NOMO-1 treated with DMSO at 0.1 percent for 48 hours (cell line): ENCODE results near the gene IFI27.

Experiments used
- DNase-seq: peaks from one replicate; lab custom pipeline; 2025; ENCODE audit not compliant: unreplicated experiment; lab: John Stamatoyannopoulos, UW

The IFI27 gene

DNA sequence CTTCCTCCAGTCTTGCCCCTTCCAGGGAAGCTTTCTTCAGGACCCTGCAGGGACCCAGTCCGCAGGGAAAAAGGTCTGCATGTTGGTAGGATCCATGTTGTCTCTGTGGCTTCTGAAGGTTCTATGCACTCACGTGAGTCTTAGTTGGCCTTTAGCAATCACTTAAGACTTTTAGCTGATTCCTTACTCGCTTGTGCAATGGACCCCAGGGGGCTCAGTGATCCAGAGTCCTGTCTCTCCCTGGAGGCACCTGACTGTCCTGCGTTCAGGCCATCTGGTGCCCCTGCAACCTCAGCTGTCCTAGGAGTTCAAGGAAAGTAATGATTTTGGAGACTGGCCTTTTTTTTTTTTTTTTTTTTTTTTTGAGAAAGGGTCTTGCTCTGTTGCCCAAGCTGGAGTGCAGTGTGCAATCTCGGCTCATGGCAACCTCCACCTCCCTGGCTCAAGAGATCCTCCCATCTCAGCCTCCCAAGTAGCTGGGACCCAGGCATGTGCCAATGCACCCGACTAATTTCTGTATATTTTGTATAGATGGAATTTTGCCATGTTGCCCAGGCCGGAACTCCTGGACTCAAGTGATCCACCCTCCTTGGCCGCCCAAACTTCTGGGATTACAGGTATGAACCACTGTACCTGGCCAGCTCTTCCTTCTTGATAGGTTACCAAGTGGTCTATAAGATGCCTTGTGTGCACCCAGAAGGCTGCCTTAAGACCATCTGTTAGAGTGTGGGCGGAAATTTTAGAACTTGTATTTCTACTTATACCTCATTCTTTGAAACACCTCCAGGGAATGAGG lies 14.2 kb downstream of the IFI27 start:
- no peak for DNase-seq

GRCh38 chr14:94125659-94126418 lies 15.3 kb downstream of the IFI27 start:
- no peak for DNase-seq

DNA sequence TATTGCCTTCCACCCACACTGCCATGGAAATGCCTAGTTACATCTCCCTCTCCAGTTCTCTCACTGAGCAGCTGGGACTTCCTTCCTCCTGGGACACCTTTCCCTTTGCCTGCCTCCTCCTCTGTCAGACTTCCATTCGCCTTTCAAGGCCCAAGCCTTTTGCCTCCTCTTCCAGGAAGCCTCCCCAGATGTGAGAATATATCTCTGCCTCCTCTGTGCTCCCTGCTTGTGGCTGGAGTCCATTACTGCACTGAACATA lies 15.8 kb downstream of the IFI27 start:
- DNase-seq, result no peak

DNA sequence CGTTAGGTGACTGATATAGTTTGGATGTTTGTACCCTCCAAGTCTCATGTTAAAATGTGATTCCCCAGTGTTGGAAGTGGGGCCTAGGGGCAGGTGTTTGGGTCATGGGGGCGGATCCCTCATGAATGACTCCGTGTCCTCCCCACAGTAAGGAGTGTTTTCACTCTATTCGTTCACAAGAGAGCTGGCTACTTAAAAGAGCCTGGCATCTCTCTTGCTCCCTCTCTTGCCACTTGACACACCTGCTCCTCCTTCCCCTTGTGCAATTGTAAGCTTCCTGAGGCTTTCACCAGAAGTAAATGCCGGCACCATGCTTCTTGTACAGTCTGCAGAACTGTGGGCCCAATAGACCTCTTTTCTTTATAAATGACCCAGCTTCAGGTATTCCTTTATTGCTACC lies 16.3 kb downstream of the IFI27 start:
- no peak for DNase-seq

DNA sequence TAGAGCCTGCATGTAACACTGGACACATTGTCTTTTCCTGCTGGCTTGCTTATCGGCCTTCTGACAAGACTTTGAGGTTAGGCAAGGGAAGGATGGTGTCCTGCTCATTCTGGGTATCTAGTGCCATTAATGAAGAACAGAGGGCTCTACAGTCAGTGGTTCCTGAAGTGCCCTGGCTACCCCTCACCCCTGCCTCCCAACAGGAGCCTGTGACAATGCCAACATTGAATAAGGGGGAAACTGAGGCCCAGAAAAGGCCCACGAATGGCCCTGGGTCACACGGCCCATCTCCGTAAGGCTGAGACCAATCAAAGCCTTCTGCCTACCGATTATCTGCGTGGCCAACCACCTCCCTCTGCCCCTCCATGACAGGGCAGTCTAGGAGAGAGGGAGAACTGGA lies 16.8 kb downstream of the IFI27 start:
- no peak for DNase-seq

GRCh38 chr14:94128216-94128839 lies 17.8 kb downstream of the IFI27 start:
- DNase-seq, result no peak

- peak; percentile 58 for DNase-seq
These were observed 18.7 kb downstream of the IFI27 start, which contains the start of gene IFI27L2 for GRCh38 chr14:94129111-94129757. Gene IFI27L2 (minus strand): TSS chr14:94129604. CDS start chr14:94129564, 40 bp downstream.

GRCh38 chr14:94129758-94130414 lies 19.4 kb downstream of the IFI27 start:
- no peak for DNase-seq

DNA sequence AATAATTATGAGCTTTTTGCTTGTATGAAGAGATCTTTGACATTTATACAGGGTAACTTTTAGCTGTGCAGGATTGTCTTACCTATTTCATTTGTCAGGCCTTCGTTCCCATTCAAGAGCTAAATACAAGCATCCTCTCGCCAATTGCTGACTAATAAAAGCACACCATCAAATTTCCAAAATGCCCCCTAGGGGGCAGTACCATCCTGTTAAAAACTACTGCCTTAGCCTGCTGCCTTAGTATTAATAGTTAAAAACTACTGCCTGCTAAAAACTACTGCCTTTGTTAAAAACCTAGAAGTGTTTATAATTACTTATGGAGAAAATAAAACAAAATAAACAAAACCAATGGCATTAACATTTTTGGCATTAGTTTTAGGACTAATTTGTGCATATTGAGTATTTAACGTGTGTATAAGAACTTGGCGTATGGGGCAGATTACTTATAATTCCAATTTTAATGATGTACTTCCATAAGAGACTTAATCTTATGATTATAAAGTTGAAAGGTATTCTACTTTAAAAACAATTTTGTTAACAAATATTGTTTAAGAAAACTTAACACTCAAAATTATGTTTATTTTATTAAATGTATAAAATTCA lies 21.9 kb downstream of the IFI27 start:
- peak; percentile 66 for DNase-seq

DNA sequence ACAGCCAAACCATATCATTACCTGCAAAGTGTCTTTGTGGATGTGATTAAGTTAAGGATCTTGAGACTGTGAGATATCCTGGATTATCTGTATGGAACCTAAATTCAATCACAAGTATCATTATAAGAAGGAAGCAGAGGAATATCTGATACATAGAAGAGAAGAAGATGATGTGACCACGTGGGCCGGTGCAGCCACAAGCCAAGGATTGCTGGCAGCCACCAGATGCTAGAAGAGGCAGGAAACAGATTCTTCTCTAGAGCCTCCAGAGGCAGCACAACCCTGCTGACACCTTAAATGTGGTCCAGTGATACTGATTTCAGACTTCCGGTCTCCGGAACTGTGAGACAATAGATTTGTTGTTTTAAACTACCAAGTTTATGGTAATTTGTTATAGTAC lies 24.9 kb downstream of the IFI27 start:
- no peak for DNase-seq

DNA sequence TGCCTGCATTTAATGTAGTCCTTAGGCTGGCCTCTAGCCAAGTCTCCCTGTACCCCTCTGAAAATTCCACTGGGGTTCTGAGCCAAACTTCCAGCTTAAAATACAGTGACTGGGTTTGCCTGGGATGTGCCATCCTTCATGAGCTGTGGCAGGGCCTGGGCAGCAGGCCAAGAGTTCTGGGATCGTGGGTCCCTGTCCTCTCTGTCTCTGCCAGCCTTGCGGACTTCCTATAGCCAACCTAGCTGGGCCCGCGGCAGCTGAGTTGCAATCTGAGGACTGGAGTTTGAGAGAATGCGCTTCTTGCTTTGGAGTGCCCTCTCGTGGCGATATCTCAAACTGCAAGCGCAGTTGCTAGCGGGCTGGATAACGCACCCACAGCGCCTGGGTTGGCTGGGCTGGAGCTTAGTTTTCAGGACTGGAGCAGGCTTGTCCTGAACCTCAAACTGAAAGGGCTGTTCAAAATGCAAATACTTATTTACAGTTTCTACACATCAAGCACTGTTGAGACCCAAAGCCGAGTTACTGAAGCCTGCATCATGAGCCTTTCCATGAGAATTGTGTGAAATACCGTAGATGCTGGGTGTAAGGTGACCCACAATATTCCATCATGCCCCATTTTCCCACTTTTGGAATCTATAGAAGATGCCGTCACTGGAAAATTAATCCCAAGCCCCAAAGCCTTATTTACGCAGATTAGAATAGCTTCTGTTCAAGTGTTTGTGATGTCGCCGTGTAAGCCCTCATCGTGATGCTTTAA lies 26.2 kb downstream of the IFI27 start:
- peak; percentile 64 for DNase-seq

- no peak for DNase-seq
These were observed 27.7 kb downstream of the IFI27 start for GRCh38 chr14:94138251-94138650.

- no peak for DNase-seq
These were observed 28.5 kb downstream of the IFI27 start for GRCh38 chr14:94139006-94139405.

DNA sequence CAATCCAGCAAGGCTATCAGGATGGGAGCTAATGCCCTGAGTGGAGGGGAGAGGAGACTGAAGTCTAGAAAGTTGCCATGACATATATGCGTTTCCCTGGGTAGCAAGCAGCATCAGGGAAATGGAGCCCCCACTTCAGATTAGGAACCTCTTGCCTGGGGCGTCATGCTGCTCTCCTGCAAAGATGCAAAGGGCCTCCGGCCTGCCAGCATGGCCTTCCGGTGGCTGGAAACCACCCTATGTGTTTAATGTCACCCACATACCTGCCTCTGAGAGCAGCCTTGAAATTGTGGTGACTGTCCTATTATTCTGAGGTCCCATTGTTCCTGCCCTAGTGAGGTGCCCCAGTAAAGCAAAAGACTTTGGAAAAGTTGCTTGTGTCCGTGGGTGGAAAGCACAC lies 28.9 kb downstream of the IFI27 start:
- DNase-seq, result no peak

DNA sequence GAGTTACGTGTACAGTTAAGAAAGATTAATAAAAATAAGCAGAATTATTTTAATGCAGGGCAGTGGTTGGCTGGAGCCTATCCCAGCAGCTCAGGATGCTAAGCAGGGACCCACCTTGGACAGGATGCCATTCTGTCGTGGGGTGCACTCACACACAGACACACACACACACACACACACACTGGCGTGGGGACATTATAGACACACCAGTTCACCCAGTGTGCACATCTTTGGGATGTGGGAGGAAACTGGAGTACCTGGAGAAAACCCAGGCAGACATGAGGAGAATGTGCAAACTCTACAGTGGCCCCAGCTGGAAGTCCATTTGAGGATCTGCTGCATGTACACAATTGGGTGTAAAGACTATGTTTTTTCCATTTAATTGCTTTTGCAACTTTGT lies 31.7 kb downstream of the IFI27 start:
- no peak for DNase-seq

GRCh38 chr14:94142836-94143235 lies 32.3 kb downstream of the IFI27 start:
- DNase-seq, result no peak

DNA sequence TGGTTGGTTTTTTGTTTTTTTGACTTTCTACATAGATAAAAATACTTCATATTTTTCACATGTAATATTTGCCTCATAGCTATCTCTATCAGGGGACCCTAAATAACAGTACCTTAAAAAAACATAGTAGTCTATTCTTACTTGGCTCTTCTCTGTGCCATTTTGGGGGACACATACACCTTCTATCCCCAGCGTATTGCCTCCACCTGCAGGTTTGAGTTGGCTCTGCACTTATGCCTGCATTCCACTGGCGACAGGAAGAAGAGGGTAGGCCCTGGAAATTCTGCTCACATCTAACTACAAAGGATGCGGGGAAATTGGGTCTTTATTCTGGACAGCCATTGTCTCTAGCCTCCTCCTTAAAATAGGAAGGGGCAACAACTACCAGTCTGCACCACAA lies 32.7 kb downstream of the IFI27 start:
- no peak for DNase-seq

DNA sequence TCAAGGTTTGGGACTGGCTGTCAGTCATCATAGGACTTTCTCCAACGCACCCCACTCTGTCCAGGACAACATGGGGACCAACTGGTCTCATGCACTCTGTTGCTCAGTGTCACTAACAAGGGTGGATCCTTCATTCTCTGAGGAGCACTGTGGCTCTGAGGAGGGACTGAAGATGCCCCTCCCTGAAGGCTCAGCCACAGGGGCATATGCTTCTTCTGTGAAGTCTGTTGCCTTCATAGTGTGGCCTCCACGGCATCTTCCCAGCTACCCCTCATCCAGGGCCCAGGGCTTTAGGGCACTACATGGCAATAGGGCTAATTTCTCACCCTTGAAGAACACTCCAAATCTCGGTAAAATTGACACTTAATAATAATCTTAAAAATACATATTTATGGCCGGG lies 33.2 kb downstream of the IFI27 start:
- DNase-seq, result no peak

- DNase-seq, result peak; percentile 21
These were observed 34.2 kb downstream of the IFI27 start for GRCh38 chr14:94144765-94145164.

DNA sequence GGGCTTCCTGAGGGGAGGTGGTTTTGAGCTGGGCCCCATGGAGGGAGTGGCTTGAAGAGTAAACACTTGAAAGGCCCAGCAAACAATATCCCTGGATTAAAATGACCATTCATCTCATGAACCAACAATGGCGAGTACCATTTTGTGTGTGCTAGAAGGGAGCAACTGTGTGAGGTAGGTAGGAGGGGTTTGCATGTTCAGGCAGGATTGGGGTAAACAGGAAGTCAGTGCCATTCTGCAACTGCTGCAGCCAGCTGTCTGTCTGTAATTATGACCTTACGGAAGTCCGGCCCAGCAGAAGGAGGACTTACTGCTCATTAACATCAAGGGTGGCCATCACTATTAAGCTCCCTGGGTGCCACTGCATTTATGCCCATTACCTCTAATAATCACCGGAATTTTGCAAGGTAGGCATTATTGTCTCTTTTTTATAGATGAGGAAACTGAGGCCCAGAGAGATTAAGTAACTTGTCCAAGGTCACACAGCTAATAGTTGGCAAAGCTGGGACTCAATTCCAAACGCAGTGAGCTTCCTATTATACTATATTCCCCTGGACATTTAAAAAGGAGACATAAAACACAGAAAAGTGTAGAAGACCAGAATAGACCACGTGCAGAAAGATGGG lies 35.5 kb downstream of the IFI27 start:
- peak; percentile 10 for DNase-seq
